ENCODE measurements around the gene CUTA.
A peak's percentile ranks its signal among the peaks of the same experiment; 100 is the strongest.

The CUTA gene
- 24.8 to 79.8 (median 40.8) reads per million in 9 experiments for total RNA-seq

GRCh38 chr6:33417903-33418689, at the start of gene CUTA:
Gene CUTA (minus strand): TSS chr6:33418107. CDS start chr6:33418000, 107 bp downstream.
- H3K27ac Mint-ChIP-seq, result peak within 1 kb of the TSS; percentile 98 to 100
- DNase-seq, result peak; percentile 96 to 98 (median 98)
- no peaks in the 10 kb centered on the region for H3K27me3 Mint-ChIP-seq
- peak; percentile 79 for ATAC-seq (replicated peaks)
- no peaks in the 10 kb centered on the region for H3K9me3 Mint-ChIP-seq
- peak within 1 kb of the TSS; percentile 94 to 97 for H3K4me3 Mint-ChIP-seq
- H3K4me1 Mint-ChIP-seq (ENCODE audit: low read depth in 2 of 2), result peaks cover 55 to 56% of the 10 kb centered on the region in 2 donors
- H3K36me3 Mint-ChIP-seq (ENCODE audit: insufficient read depth), result peaks cover 60% of the 10 kb centered on the region

GRCh38 chr6:33467091-33467490, 49.2 kb upstream of the CUTA start:
- DNase-seq (no peak), ATAC-seq (replicated peaks) (no peak)
- H3K27ac Mint-ChIP-seq, result peak overlapping the region in 1 of 2 donors; percentile 2
- no peaks in the 10 kb centered on the region for H3K4me1 Mint-ChIP-seq (ENCODE audit: low read depth in 2 of 2)
- H3K9me3 Mint-ChIP-seq, result no peaks in the 10 kb centered on the region
- H3K4me3 Mint-ChIP-seq, result no peak overlapping the region
- H3K36me3 Mint-ChIP-seq (ENCODE audit: insufficient read depth), result no peaks in the 10 kb centered on the region
- no peaks in the 10 kb centered on the region for H3K27me3 Mint-ChIP-seq

GRCh38 chr6:33466075-33466735, 48.3 kb upstream of the CUTA start:
- no peak for ATAC-seq (replicated peaks)

GRCh38 chr6:33459226-33459625, 41.3 kb upstream of the CUTA start:
- no peaks in the 10 kb centered on the region for H3K27me3 Mint-ChIP-seq
- ATAC-seq (replicated peaks), result no peak
- no peak for DNase-seq
- peaks cover 21% of the 10 kb centered on the region for H3K36me3 Mint-ChIP-seq (ENCODE audit: insufficient read depth)
- no peak overlapping the region for H3K4me3 Mint-ChIP-seq
- H3K27ac Mint-ChIP-seq, result no peak overlapping the region
- H3K4me1 Mint-ChIP-seq (ENCODE audit: low read depth in 2 of 2), result peaks cover 16 to 20% of the 10 kb centered on the region in 2 donors
- H3K9me3 Mint-ChIP-seq, result no peaks in the 10 kb centered on the region

More at GRCh38 chr6:33466075-33466735, 48.3 kb upstream of the CUTA start:
- H3K27me3 Mint-ChIP-seq, result no peaks in the 10 kb centered on the region
- H3K4me3 Mint-ChIP-seq, result no peak overlapping the region
- no peaks in the 10 kb centered on the region for H3K9me3 Mint-ChIP-seq
- no peaks in the 10 kb centered on the region for H3K36me3 Mint-ChIP-seq (ENCODE audit: insufficient read depth)
- no peaks in the 10 kb centered on the region for H3K4me1 Mint-ChIP-seq (ENCODE audit: low read depth in 2 of 2)
- H3K27ac Mint-ChIP-seq, result no peak overlapping the region
- no peak for DNase-seq

GRCh38 chr6:33458676-33459075, 40.8 kb upstream of the CUTA start:
- Mint-ChIP-seq H3K27me3 (no peaks in the 10 kb centered on the region), H3K4me3 (no peak overlapping the region), H3K27ac (no peak overlapping the region), H3K36me3 (ENCODE audit: insufficient read depth) (peaks cover 26% of the 10 kb centered on the region), H3K4me1 (ENCODE audit: low read depth in 2 of 2) (peaks cover 20 to 24% of the 10 kb centered on the region in 2 donors), H3K9me3 (no peaks in the 10 kb centered on the region)
- ATAC-seq (replicated peaks) (no peak), DNase-seq (no peak)

GRCh38 chr6:33456156-33456555, 38.2 kb upstream of the CUTA start:
- DNase-seq (no peak), ATAC-seq (replicated peaks) (no peak)
- H3K36me3 Mint-ChIP-seq (ENCODE audit: insufficient read depth), result peaks cover 32% of the 10 kb centered on the region
- no peaks in the 10 kb centered on the region for H3K9me3 Mint-ChIP-seq
- H3K27me3 Mint-ChIP-seq, result no peaks in the 10 kb centered on the region
- H3K4me3 Mint-ChIP-seq, result peak overlapping the region; percentile 31 to 96
- H3K27ac Mint-ChIP-seq, result no peak overlapping the region
- H3K4me1 Mint-ChIP-seq (ENCODE audit: low read depth in 2 of 2), result peaks cover 23 to 39% of the 10 kb centered on the region in 2 donors

GRCh38 chr6:33455051-33455450, 37.1 kb upstream of the CUTA start:
- ATAC-seq (replicated peaks) (no peak), DNase-seq (no peak)
- peaks cover 23 to 38% of the 10 kb centered on the region in 2 donors for H3K4me1 Mint-ChIP-seq (ENCODE audit: low read depth in 2 of 2)
- H3K27me3 Mint-ChIP-seq, result no peaks in the 10 kb centered on the region
- peak overlapping the region; percentile 96 for H3K4me3 Mint-ChIP-seq
- peaks cover 32% of the 10 kb centered on the region for H3K36me3 Mint-ChIP-seq (ENCODE audit: insufficient read depth)
- peak overlapping the region; percentile 93 to 95 for H3K27ac Mint-ChIP-seq
- no peaks in the 10 kb centered on the region for H3K9me3 Mint-ChIP-seq

GRCh38 chr6:33454009-33454946, 36.4 kb upstream of the CUTA start, which contains the start of gene ZBTB9:
Gene ZBTB9 (plus strand): TSS chr6:33454576. CDS start chr6:33455101, 525 bp downstream.
- Mint-ChIP-seq H3K9me3 (no peaks in the 10 kb centered on the region), H3K36me3 (ENCODE audit: insufficient read depth) (peaks cover 32% of the 10 kb centered on the region), H3K27me3 (no peaks in the 10 kb centered on the region), H3K4me3 (peak within 1 kb of the TSS; percentile 96), H3K27ac (peak within 1 kb of the TSS; percentile 93 to 95), H3K4me1 (ENCODE audit: low read depth in 2 of 2) (peaks cover 23 to 41% of the 10 kb centered on the region in 2 donors)
- peak; percentile 98 for ATAC-seq (replicated peaks)
- peak; percentile 92 to 94 (median 92) for DNase-seq

- Mint-ChIP-seq H3K27me3 (no peaks in the 10 kb centered on the region), H3K4me3 (peak overlapping the region; percentile 96), H3K9me3 (no peaks in the 10 kb centered on the region), H3K27ac (peak overlapping the region; percentile 93 to 95), H3K36me3 (ENCODE audit: insufficient read depth) (peaks cover 32% of the 10 kb centered on the region), H3K4me1 (ENCODE audit: low read depth in 2 of 2) (peaks cover 29 to 49% of the 10 kb centered on the region in 2 donors)
- ATAC-seq (replicated peaks), result no peak
- DNase-seq, result no peak
Observed at GRCh38 chr6:33453393-33454008, 35.6 kb upstream of the CUTA start.

GRCh38 chr6:33452496-33452895, 34.6 kb upstream of the CUTA start:
- no peak for DNase-seq
- peak overlapping the region in 1 of 2 donors; percentile 14 for H3K4me3 Mint-ChIP-seq
- no peak for ATAC-seq (replicated peaks)
- peaks cover 29 to 49% of the 10 kb centered on the region in 2 donors for H3K4me1 Mint-ChIP-seq (ENCODE audit: low read depth in 2 of 2)
- H3K27ac Mint-ChIP-seq, result peak overlapping the region; percentile 93 to 95
- peaks cover 36% of the 10 kb centered on the region for H3K36me3 Mint-ChIP-seq (ENCODE audit: insufficient read depth)
- H3K9me3 Mint-ChIP-seq, result no peaks in the 10 kb centered on the region
- H3K27me3 Mint-ChIP-seq, result no peaks in the 10 kb centered on the region

GRCh38 chr6:33451606-33452005, 33.7 kb upstream of the CUTA start:
- H3K4me3 Mint-ChIP-seq, result no peak overlapping the region
- no peaks in the 10 kb centered on the region for H3K27me3 Mint-ChIP-seq
- H3K27ac Mint-ChIP-seq, result peak overlapping the region; percentile 62 to 93
- ATAC-seq (replicated peaks), result no peak
- peaks cover 29 to 49% of the 10 kb centered on the region in 2 donors for H3K4me1 Mint-ChIP-seq (ENCODE audit: low read depth in 2 of 2)
- peaks cover 38% of the 10 kb centered on the region for H3K36me3 Mint-ChIP-seq (ENCODE audit: insufficient read depth)
- no peaks in the 10 kb centered on the region for H3K9me3 Mint-ChIP-seq
- no peak for DNase-seq

- peaks cover 25 to 43% of the 10 kb centered on the region in 2 donors for H3K4me1 Mint-ChIP-seq (ENCODE audit: low read depth in 2 of 2)
- ATAC-seq (replicated peaks), result no peak
- no peak for DNase-seq
- no peak overlapping the region for H3K4me3 Mint-ChIP-seq
- H3K9me3 Mint-ChIP-seq, result no peaks in the 10 kb centered on the region
- H3K27ac Mint-ChIP-seq, result no peak overlapping the region
- H3K36me3 Mint-ChIP-seq (ENCODE audit: insufficient read depth), result peaks cover 30% of the 10 kb centered on the region
- H3K27me3 Mint-ChIP-seq, result no peaks in the 10 kb centered on the region
Observed at GRCh38 chr6:33450434-33450833, 32.5 kb upstream of the CUTA start.

All from effector memory CD8-positive, alpha-beta T cell (primary cell).